ENCODE results near the gene OR10G3.
"Not testable (repeated sequence)": the region's sequence is repeated elsewhere in the genome, so short reads cannot be mapped to it uniquely, and the experiment has no call there.

The OR10G3 gene, protein sequence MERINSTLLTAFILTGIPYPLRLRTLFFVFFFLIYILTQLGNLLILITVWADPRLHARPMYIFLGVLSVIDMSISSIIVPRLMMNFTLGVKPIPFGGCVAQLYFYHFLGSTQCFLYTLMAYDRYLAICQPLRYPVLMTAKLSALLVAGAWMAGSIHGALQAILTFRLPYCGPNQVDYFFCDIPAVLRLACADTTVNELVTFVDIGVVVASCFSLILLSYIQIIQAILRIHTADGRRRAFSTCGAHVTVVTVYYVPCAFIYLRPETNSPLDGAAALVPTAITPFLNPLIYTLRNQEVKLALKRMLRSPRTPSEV

DNA sequence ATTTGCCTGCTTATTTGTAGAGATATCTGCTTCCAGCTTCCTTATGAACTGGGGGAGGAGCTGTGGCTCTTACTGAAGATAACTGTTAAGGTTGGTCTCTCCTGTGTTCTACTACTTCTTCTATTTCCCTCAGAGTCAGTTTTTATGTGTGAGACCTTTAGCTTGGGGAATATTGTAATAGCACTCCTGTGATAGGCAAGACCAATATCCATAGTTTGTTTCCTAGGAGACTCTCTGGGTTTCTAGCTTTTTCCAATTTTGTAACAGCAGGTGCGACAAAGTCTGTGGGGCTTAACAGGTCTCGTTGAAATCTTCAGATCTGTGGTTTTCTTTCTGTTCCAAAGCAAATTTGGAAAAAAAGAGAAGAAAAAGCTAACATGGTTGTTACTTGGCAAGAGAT is at the start of gene OR10G3:
Gene OR10G3 (minus strand): TSS at position 101 of the 400 bp plus-strand sequence. CDS start 9,332 bp downstream, outside the sequence.
- DNase-seq (ENCODE audit: low spot score): no peak

DNA sequence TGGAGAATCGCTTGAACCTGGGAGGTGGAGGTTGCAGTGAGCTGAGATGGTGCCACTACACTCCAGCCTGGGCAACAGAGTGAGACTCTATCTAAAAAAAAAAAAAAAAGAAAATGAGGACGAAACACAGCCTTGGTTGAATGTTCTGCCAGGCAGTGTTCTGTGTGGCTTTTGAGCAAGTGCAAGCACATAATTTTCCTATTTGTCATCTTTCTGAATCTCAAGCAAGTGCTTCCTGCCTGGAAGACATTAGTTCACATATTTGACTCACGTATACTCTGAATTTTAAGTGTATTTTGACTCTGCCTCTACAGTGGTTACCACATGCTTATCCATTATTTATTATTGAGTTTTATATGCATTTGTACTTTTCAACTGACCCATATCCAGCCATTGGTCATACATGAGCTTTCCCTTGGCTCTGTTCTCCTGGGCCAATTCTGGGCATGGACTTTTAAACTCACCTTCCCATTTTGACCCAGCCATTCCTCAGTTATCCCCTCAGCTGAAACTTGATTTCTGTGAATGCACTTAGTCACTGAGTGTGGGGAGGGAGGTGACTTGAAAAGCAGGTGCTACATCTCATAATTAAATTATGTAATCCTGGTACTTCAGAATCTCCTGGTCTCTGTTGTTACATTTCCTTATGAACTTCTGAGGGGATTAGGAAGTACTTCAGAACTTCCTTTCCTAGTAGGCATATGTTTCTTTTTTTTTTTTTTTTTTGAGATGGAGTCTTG is 46.8 kb upstream of the OR10G3 start:
- no peak for DNase-seq (ENCODE audit: low spot score)

DNA sequence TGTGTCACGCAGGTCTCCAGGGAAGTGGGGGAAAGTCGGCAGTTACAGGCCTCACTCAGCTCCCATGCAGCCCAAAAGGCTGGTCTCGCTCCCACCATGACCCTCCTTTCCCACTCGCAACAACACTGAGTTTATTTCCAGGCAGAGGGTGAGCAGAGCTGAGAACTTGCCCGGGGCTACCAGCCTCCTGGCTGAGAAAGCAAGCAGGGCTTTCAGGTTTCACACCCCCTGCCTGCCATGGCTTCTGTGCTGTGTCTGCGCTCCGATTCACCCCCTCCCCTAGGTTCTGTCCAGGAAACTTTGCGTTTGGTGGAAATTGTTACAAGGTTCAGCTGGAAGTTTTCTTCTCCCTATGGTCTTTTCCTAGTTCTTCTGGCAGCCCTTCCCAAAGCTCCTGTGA is 37.7 kb upstream of the OR10G3 start:
- no peak for DNase-seq (ENCODE audit: low spot score)

DNA sequence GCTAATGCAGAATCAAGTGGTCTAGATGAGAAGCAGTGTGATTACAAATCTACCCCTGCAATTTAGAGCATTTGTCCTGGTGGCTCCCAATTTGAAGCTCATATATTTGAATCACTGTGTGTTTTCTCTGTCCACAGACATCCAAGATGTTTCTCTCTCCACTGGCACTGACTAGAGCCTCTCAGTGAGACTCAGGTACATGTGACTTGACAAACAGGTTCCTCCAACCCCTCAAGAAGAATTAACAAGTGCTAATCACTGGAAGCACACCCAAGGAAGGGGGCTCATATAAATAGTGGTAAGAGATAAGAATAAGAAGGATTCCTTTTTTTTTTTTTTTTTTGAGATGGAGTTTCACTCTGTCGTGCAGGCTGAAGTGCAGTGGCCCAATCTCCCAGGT is 34.4 kb upstream of the OR10G3 start:
- no peak for DNase-seq (ENCODE audit: low spot score)

DNA sequence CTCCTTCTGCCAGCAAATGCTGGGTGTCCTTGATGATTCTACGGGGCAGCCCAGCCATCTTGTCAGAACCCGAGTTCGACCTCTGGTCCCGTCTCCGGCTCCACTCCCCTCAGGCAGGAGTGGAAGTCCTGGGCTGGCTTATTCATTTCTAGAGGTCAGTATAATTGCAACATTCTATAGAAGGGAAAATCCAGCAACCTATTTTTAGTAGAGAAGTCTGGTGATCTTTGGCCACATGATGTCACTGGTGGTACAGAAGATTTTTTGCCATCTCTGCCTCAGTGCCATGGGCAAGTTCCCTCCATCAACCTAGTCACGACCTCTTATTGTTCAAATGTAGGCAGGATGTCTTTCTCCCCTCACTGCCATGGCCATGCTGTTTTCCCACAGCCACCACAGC is 32.4 kb upstream of the OR10G3 start:
- DNase-seq (ENCODE audit: low spot score): no peak

DNA sequence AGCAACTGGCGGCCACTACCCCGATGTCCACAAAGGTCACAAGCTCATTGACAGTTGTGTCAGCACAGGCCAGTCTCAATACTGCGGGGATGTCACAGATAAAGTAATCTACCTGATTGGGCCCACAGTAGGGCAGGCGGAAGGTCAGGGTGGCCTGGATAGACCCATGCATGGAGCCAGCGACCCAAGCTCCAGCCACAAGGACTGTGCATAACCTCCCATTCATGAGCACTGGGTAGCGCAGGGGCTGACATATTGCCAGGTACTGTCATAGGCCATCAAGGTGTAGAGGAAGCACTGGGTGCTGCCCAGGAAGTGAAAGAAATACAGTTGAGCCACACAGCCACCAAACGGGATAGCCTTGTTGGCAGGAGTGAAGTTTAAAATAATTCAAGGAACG is 22.3 kb upstream of the OR10G3 start:
- not testable (repeated sequence) for DNase-seq (ENCODE audit: low spot score)

DNA sequence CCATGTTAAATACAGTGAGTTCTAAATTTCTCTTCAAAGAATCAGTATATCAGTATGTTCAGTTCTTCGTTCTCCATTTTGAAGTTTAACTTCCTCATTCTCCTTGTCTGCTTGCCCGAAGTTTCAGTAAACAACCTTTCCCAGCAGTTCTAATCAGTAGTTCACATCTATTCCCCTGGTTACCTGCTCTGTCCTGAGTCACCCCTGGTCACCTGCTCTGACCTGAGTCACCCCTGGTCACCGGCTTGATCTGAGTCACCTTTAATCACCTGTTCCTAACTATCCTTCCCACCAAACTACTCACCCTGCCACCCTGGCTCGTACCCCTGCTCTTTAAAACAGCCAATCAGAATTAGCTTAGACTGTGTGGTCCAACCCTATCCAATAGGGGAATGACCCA is 9.4 kb upstream of the OR10G3 start:
- no peak for DNase-seq (ENCODE audit: low spot score)

DNA sequence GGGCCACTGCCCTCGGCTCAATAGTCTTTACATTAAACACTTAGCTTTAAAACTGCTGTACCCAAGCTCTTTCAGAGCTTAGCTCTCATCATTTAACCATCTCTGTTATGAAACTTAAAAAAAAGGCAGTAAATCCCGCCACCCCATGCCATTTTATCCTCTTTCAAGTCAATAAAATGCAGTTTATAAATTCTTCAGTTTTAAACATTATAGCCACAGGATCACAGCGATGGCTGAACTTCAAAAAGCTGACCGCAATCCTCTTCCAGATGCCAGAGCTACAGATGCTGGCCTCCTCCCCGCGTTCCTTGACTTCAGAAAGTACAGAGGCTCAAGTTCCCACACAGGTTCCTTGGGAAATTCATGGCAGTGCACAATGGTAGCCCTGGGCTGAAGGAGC is 4.2 kb downstream of the OR10G3 start:
- DNase-seq (ENCODE audit: low spot score): no peak

DNA sequence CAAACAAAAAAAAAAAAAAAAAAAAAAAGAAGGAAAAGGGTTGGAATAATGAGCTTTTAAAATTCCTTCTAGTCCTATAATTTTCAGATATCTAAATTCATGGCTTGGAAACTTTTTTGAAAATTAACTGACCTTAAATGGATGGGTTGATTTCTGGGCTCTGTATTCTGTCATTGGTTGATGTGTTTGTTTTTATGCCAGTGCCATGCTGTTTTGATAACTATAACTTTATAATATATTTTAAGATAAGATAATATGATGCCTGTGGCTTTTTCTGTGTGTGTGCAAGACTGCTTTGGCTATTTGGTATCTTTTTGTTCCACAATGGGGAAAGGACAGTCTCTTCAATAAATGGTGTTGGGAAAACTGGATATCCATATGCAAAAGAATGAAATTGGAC is 7.3 kb downstream of the OR10G3 start:
- DNase-seq (ENCODE audit: low spot score): no peak

DNA sequence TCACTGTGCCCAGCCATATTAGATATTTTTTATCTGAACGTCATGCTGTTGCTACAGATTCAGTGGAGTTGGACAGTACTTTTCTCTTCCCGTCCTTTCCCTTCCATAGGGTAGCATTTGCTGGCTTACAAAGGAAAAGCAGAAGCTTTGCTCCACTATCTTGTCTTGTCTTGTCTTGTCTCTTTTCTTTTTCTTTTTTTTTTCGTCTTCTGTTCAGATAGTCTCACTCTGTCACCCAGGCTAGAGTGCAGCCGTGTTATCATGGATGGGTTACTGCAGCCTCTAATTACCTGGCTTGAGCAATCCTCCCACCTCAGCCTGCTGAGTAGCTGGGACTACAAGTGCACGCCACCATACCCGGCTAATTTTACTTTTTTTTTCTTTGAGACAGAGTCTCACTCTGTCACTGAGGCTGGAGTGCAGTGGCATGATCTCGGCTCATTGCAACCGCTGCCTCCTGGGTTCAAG is 21.1 kb downstream of the OR10G3 start:
- DNase-seq (ENCODE audit: low spot score): no peak

DNA sequence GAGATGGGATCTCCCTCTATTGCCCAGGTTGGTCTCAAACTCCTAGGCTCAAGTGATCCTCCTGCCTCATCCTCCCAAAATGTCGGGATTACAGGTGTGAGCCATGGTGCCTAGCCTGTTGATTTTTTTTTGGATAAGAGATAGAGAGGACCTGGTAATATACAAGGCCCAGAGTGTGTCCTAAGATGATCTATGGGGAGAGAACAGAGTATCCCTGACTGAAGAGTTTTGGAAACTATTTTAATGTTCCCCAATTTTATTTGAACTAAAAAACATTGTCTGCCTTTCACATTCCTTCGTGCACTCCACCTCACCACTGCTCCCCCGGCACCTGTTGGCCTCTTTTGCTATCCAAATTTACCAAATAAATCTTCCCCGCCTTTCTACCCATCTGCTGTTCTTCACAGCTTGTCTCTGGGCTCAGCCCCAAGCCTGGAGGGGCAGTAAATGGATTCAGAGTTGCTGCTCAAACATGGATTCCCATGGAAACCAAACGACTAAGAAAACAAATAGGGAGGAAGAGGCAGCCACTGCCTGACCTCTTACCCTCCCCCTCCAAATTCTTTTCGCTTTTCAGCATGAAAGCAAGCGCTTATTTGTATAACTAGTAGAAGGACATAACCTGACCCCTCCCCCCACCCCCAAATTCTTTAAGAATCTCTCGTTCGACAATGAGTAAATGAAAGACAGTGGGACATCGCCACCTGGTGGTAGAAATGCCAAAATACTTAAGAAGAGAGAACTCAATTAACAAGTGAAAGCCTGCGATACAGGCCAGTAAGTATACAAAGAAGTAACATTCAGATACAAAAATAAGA is 22.6 kb downstream of the OR10G3 start:
- DNase-seq (ENCODE audit: low spot score): peak; percentile 71

DNA sequence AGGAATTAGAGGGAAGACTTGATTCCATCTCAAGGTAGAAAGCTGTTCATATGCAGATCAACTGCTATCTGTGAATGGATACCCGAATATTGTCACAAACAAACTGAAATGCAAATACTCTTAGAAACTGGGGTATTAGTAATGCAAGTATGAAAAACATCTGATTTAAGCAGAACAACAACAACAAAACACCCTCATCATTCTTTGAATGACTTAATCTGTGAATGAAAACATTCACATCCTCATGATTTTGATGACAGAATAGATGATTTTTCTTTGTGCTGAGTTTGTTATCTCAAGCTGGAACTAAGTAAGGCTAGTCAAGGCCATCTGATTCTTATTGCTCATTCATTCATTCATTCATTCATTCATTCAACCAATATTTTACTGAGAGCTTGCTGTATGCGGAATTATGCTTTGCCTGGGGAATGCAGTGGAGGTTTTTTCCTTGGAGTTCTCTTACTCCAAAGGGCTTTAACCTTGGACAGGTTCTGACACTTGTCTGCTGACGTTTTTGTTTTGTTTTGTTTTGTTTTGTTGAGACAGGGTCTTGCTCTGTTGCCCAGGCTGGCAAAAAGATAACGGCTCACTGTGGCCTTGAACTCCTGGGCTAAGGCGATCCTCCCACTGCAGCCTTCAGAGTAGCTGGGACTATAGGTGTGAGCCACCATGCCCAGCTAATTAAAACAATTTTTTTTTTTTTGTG is 23.3 kb downstream of the OR10G3 start:
- DNase-seq (ENCODE audit: low spot score): no peak

DNA sequence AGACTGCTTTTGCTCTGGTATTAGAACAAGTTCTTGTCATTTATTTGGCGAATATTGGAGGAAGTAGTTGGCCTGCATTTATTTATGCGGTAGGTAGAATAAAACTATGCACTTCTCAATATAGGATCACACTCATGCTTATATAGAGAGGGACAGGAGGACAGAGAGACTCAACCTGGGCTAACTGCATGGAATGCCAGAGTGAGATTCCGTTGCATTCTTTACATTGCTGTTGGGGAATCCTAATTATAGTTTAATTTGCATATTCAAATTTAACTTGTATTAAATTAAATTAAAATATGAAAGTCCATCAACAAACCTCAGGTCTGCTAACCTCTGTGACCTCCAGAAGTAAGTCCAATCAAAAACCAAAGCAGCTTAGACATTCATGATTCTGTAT is 26.6 kb downstream of the OR10G3 start:
- no peak for DNase-seq (ENCODE audit: low spot score)

DNA sequence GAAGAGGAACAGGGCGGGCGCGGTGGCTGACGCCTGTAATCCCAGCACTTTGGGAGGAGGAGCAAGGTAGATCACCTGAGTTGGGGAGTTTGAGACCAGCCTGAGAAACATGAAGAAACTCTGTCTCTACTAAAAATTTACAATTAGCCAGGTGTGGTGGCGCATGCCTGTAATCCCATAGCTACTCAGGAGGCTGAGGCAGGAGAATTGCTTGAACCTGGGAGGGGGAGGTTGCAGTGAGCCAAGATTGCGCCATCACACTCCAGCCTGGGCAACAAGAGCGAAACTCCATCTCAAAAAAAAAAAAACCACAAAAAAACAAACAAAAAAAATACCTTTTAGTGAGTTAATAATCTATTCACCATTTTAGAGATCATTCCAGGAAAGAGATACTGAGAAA is 35.3 kb downstream of the OR10G3 start:
- DNase-seq (ENCODE audit: low spot score): not testable (repeated sequence)

DNA sequence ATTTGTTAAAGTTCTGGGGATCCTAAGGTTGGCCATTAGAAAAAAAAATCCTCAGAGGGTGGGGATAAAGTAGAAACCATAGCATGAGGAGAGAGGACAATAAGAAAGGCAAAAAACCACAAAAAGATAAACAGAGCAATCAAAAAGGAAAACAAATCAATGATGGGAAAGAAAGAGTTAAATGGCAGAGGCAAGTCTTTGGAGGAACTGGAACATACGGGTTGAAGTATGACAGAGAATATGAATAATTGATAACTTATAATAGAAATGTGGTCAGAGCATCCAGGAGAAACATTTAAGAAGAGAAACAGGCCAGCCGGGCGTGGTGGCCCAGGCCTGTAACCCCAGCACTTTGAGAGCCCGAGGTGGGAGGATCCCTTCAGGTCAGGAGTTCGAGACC is 35.9 kb downstream of the OR10G3 start:
- no peak for DNase-seq (ENCODE audit: low spot score)

DNA sequence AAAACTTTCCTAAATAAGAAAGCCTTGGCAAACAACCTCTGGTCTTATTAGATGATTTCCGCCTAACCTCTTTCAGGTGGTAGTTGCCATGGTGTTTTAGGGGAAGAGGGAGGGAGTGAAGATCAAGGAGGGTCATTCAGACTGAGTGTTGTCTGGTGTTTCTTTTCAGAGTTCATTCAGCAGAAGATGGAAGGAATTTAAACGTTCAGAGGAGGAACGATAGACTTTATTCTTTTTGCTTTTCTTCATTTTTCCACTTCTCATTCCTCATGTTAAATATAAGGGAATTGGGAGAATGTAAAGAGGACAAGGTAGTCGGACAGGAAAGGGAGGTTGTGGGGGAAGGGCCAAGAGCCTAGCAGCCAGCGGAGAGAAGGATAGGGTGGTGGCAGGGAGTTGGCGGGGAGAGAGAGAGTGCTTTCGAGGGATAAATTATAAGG is 36.3 kb downstream of the OR10G3 start:
- no peak for DNase-seq (ENCODE audit: low spot score)

DNA sequence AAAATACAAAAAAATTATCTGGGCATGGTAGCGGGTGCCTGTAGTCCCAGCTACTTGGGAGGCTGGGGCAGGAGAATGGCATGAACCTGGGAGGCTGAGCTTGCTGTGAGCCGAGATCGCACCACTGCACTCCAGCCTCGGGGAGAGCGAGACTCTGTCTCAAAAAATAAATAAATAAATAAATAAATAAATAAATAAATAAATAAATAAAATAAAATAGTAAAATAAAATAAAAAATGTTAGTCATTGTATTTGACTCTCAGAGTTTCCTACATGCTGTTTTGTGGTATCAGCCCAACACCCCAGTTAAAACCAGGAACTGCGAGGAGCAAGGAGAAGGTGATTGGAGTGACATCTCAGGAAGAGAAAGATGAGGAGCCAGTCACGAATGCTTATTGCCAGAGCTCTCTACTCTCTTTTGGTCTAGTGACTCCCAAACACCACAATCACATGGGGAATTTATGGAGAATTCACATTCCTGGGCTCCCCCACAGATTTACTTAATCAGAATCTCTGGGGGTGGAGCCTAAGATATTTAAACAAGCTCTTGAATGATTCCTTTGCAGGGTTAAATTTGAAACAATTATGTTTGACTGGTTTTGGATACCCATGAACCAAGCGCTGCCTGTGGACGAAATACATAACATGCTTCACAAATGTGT is 38.3 kb downstream of the OR10G3 start:
- DNase-seq (ENCODE audit: low spot score): no peak

DNA sequence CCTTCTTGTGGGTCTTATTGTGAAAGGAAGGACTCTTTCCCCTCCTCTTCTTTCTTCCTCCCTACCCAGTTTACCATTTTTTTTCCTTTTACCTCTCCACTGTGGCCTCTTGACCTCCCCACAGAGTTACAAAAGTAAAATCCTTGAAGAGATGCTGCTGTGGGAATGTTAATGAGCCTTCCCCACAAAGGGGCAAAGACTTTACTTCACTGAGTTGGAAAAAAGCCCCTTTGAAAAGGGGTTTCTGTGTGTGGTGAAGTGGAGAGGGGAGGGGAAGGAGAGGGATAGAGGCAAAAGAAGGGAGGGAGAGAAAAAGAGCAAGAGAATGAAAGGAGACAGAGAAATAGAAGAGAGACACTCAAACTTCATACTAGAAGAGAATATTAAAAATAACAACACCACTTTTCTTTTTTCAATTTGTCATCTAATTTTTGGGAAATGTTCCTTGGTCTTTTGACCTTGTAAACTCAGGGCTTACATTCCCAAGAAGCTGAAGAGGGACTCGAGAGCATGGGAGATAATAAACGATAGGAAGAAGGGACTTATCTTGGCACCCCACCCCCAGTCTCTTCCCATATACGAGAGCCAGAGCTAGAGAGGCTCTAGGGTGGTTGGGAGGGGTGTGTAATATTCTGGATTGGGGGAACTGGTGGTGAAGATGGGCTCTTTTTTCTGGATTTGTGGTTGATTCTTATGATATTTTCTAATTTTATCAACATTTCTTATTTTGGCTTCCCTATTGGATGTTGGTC is 40.5 kb downstream of the OR10G3 start:
- DNase-seq (ENCODE audit: low spot score): no peak

DNA sequence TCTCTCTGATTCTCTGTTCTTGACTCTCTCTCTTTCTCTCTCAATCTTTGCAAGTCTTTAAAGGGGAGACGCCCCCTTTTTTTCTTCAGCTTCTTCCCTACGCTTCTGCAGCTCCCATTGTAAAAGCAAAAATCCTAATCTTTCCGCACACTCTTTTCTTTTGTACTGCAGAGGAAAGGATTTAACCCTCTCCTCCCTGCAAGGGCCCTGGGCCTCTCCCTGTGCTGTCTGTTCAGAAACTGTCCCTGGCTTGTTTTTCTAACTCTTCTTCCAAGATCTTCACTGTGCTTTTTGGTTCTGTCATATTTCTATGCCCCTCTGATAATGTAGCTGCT is 42.8 kb downstream of the OR10G3 start:
- DNase-seq (ENCODE audit: low spot score): no peak

DNA sequence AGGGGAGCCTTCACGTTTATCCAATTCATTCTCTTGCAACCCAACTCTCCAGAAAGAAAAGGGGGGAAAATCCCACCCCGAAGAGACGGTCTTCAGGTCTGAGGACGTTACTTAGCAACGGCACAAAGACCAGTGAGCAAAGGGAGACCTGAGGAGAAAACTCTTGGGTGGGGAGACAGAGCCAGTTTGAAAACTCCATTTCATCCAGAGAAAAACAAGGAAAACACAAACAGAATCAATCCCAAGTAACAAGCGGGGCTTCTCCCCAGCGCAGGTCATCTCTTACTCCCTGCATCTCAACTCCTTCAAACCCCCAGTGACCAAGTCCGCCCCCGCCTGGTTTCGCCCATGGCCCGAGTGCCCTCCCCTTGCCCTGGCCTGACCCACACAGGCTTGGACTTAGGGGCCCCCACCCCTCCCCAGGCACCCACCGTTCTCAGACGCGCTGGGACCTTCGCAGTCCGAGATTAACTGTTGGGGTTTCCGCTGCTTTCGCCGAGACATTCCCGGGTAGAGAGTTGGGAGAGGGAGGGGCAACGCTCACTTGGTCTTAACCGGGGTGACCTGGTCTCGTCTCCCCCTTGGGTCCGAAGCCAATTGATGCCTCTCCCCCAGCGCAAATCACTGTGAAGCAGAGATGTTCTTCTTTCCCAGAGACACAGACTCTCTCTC is 43.3 kb downstream of the OR10G3 start:
- no peak for DNase-seq (ENCODE audit: low spot score)
